GM19023 (cell line): ENCODE measurements around the gene ZNF469.
"Not testable (repeated sequence)": the region's sequence is repeated elsewhere in the genome, so short reads cannot be mapped to it uniquely, and the experiment has no call there.

Experiments used
- ATAC-seq: cut with Tn5 transposase; IDR thresholded peaks from one replicate; pipeline ENCODE4 v1.9.1; 2021; ENCODE audit warnings: mild to moderate bottlenecking, moderate library complexity; ENCODE audit not compliant: unreplicated experiment

Gene ZNF469

GRCh38 chr16:88356727-88357199 lies 26.0 kb upstream of the ZNF469 start:
- no peak for ATAC-seq

DNA sequence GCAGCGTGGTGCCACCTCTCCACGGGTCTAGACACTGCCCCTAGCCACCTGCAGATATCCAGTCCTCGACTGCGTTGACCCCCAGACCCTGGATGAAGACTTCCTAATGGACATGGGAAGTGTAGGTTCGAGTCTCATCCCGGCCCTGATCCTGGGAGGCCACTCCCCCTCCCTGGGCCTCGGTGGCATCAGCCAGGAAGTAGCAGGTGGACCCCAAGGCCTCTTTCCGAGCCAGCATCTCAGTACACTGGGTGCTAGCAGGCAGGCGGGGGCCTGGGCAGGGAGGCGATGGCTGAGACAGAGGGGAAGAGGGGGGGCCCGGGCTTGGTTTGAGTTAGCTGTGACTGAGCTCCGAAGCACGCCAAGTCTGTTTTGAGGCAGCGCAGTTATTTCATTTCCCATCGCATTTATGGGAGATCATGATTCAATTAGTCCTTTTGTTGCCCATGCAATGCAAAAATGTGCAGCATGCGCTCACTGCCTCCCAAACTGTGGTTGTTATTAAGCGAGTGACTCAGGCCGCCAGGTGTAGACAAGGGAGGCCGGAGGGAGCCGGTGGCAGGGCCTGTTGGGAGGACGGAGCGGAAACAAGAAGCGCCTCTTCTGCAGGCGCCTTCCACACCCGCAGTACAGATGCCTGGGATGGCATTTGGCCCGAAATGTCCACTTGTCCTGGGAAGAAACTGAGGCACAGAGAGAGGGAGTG lies 25.3 kb upstream of the ZNF469 start:
- ATAC-seq, result no peak

GRCh38 chr16:88358023-88358420 lies 24.7 kb upstream of the ZNF469 start:
- ATAC-seq, result no peak

DNA sequence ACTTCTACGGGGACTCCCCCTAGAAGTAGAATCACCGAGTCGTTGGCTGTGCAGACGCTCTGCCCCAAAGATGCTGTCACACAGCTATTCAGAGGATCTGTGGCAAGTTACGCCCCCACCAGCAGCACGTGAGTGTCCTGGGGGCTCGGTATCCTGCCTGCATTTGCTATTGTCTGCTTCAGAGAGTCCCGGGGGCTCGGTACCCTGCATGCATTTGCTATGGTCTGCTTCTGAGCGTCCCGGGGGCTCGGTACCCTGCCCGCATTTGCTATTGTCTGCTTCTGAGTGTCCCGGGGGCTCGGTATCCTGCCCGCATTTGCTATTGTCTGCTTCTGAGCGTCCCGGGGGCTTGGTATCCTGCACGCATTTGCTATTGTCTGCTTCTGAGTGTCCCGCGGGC lies 23.8 kb upstream of the ZNF469 start:
- ATAC-seq, result no peak

GRCh38 chr16:88360401-88360800 lies 22.4 kb upstream of the ZNF469 start:
- ATAC-seq, result not testable (repeated sequence)

- no peak for ATAC-seq
Measured at GRCh38 chr16:88360999-88361398, 21.8 kb upstream of the ZNF469 start.

GRCh38 chr16:88361775-88362174 lies 21.0 kb upstream of the ZNF469 start:
- ATAC-seq, result no peak

DNA sequence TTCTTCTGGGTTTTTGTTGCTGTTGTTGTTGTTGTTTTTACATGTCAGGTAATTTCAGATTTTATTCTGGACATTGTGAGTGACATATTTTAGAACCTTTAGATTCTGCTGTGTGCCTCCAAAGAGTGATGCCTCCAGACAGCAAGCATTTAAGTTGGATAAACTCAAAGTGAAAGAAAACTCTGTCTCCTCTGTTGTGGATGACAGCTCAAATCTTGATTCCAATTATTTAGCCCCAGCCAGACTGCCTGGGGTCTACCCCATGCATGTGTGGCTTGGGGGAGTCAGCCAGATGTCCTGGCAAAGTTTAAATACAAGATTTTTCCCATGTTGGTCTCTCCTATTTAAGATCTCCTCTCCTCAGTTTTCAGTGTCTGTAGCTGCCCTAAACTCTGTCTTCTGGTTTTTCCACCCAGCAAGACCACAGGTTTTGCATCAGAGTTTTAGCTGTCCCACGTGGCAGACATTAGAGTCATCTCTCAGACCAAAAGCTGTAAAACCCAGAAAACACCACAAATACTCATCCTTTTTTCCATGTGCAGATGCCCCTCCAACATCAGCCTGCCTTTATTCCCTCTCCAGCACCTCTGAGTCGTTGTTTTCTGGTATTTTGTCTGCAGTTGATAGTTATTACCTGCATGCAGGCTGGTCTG lies 19.4 kb upstream of the ZNF469 start:
- ATAC-seq, result no peak

DNA sequence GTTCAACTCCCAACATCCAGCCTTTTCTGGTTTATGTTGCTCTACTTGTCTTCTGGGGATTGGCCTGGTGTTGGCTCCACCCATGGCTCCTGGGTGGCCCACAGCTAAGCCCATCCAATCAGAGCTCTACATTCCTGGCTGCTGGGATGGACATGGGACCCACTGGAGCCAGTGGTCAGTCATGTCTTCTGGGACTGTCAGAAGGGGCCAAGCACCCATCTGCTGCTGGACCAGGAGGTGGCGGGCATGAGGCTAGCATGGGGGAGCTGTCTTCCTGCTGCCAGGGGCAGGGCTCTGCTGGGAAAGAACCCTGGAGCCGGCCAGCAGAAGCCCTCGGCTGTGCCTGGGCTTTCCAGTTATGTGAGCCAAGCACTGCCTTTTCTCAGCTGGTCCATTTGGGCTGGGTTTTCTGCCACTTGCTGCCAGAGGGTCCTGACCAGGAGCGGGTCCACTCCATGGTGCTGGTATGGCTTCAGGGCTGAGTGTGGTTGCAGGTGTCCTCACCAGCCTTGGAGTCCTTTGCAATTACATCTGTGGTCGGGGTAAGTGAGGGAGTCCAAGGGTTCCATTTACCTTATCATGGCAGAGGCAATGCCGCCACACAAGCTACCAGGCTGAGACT lies 17.4 kb upstream of the ZNF469 start:
- no peak for ATAC-seq

DNA sequence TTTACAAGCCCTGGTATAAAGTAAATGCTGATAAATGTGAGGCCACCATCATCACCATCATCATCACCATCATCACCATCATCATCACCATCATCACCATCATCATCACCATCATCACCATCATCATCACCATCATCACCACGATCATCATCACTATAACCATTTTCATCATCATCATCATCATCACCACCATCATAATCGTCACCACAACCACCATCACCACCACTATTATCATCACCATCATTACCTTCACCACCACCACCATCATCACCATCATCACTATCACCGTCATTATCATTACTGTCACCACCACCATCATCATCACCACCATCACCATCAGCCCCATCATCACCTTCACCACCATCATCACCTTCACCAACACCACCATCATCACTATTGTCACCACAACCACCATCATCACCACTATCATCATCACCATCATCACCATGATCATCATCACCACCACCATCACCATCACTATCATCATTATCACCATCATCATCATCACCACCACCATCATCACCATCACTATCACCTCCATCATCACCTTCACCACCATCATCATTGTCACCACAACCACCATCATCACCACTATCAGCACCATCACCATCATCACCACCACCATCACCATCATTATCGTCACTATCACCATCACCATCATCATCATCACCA lies 16.6 kb upstream of the ZNF469 start:
- ATAC-seq, result no peak

DNA sequence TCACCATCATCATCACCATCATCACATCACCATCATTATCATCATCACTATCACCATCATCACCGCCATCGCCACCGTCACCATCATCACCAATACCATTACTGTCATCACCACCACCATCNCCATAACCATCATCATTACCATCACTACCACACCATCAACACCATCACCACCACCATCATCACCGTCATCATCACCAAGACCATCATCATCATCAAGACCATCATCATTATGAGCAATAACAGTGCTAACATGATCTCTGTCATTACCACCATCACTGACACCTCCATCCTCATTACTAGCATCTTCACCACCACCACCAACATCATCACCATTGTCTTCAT lies 16.1 kb upstream of the ZNF469 start:
- no peak for ATAC-seq

DNA sequence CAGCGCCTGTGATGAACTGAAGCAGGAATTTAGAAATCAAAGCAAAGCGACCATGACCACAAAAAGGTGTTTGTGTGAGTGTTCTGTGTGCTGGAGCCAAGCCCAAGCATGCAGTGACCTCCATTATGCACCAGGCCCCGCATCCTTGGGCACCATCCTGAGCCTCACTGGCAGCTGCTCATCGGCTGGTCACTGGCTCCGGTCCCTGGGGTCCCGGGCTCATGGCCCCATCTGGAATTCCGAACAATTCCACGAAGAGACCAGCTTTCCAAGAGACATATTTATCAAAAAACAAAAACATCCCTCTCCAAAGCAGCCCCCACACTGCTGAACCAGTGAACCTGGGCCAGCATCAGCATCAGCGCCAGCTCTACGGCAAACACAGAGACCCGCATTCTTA lies 15.2 kb upstream of the ZNF469 start:
- ATAC-seq, result no peak

- ATAC-seq, result no peak
Measured at GRCh38 chr16:88368036-88368435, 14.7 kb upstream of the ZNF469 start.

DNA sequence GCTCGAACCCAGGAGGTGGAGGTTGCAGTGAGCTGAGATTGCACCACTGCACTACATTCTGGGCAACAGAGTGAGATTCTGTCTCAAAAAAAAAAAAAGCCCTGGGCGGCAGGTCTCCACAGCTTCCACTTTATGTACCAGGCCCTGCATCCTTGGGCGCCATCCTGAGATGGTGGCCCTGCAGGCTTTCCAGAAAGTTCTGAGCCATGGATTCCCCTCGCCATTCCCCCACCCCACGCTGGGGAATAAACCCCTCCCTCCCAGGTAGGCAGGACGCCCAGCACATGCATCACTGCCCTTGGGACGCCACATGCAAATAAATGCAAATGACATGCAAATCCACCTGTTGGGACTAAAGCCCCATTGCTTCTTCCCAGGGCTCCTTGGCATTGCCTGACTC lies 13.8 kb upstream of the ZNF469 start:
- no peak for ATAC-seq

DNA sequence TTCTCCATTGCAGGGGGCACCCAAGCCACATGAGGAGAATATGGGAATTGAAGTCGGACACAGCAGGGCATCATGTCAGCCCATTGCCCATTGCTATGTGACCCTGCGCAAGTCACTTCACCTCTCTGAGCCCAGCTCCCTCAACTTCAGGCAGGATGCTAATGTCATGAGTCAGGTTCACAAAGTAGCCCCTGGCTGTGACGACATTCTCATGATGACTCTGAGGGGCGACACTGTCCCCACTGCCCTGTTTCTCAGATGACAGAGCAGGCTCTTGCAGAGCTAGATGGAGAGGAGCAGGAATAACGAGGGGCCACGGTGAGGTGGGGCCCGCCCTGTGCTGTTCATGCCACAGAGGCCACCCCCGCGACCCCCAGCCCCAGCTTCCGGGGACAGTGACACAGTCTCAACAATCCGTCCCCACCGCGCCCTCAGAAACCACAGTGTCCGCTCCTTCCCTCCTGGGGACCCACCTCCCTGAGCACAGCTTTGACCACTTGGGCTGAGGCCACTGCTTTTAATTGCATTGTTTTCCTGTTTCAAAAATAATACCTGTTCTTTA lies 13.2 kb upstream of the ZNF469 start:
- ATAC-seq, result no peak

- no peak for ATAC-seq
Measured at GRCh38 chr16:88370365-88370764, 12.4 kb upstream of the ZNF469 start.

DNA sequence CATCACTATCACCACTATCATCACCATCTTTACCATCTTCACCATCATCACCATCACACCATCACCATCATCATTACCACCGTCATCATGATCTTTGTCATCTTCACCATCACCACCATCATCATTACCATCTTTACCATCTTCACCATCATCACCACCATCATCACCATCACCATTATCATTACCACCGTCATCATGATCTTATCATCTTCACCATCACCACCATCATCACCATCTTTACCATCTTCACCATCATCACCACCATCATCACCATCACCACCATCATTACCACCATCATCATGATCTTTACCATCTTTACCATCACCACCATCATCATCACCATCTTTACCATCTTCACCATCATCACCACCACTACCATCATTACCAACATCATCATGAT lies 10.2 kb upstream of the ZNF469 start:
- ATAC-seq, result no peak

GRCh38 chr16:88373211-88373610 lies 9.5 kb upstream of the ZNF469 start:
- ATAC-seq, result no peak

- no peak for ATAC-seq
Measured at GRCh38 chr16:88373927-88374492, 8.7 kb upstream of the ZNF469 start.

- ATAC-seq, result no peak
Measured at GRCh38 chr16:88374736-88375135, 8.0 kb upstream of the ZNF469 start.
